ENCODE results near the gene PLEKHA1.

Gene PLEKHA1

DNA sequence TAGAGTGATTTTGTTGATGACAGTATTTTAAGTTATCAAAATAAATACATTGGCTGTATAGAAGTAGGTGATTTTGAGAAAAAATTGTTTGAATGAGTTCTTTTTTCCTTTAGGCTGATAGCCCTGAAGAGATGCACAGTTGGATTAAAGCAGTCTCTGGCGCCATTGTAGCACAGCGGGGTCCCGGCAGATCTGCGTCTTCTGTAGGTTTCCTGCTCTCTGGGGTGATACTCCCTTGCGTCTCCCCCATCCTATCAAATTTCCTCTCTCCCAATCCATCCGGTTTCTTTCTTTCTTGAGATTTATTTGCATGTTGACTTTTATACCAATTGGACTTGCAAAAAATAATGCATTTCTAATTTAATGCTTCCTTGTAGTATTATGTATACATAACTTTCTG lies 52.3 kb downstream of the PLEKHA1 start:
- peak overlapping the region; percentile 38 for H3K27ac ChIP-seq (ENCODE audit: low read length)
- peak overlapping the region; percentile 29; the same call in 1 of the 2 replicates for H3K4me2 ChIP-seq (ENCODE audit: low read length)
- no peaks in the 10 kb centered on the region for H4K20me1 ChIP-seq (ENCODE audit: insufficient read depth, low read length)
- no peak overlapping the region for H2AFZ ChIP-seq (ENCODE audit: low read depth, low read length)
- H3K4me3 ChIP-seq (ENCODE audit: low read length): no peak overlapping the region
- H3K9ac ChIP-seq (ENCODE audit: low read length): no peak overlapping the region
- peaks cover 24% of the 10 kb centered on the region for H3K4me1 ChIP-seq (ENCODE audit: low read length)
- no peaks in the 10 kb centered on the region for H3K36me3 ChIP-seq (replicated peaks; ENCODE audit: low read depth, low read length)
- no peaks in the 10 kb centered on the region for H3K9me3 ChIP-seq (ENCODE audit: insufficient read depth, low read length)
- no peaks in the 10 kb centered on the region for H3K27me3 ChIP-seq (ENCODE audit: low read depth, low read length)
- H3K79me2 ChIP-seq (ENCODE audit: low read length): no peaks in the 10 kb centered on the region
- TF ChIP-seq, protein P1, sequence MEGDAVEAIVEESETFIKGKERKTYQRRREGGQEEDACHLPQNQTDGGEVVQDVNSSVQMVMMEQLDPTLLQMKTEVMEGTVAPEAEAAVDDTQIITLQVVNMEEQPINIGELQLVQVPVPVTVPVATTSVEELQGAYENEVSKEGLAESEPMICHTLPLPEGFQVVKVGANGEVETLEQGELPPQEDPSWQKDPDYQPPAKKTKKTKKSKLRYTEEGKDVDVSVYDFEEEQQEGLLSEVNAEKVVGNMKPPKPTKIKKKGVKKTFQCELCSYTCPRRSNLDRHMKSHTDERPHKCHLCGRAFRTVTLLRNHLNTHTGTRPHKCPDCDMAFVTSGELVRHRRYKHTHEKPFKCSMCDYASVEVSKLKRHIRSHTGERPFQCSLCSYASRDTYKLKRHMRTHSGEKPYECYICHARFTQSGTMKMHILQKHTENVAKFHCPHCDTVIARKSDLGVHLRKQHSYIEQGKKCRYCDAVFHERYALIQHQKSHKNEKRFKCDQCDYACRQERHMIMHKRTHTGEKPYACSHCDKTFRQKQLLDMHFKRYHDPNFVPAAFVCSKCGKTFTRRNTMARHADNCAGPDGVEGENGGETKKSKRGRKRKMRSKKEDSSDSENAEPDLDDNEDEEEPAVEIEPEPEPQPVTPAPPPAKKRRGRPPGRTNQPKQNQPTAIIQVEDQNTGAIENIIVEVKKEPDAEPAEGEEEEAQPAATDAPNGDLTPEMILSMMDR (IDR thresholded peaks at IDR 0.05; ENCODE audit: low read depth, low read length): no peak
- no peak for TF ChIP-seq EZH2phosphoT487 (IDR thresholded peaks at IDR 0.05; ENCODE audit: low read depth)

DNA sequence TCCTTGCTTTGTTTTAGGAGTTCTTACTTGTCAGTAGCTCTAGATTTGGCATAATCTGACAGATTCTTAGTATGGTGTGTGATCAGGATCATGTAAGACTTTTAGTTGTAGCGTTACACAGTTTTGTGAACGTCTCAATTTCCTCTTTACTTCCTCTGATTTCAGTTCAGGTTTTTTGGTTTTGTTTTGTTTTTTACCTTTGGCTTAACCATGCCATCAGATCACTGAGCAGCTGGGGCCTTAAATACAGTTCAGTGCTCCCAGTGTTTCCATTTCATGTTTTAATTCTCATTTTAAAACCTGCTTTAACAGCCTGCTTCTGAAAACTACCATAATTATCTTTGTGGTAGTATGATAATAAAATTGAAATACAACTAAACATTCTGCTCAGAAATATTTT lies 52.8 kb downstream of the PLEKHA1 start:
- Histone ChIP-seq H3K27me3 (ENCODE audit: low read depth, low read length) (no peaks in the 10 kb centered on the region), H2AFZ (ENCODE audit: low read depth, low read length) (no peak overlapping the region), H3K4me1 (ENCODE audit: low read length) (peaks cover 24% of the 10 kb centered on the region), H3K4me3 (ENCODE audit: low read length) (no peak overlapping the region), H3K27ac (ENCODE audit: low read length) (peak overlapping the region; percentile 38), H3K9ac (ENCODE audit: low read length) (no peak overlapping the region), H3K36me3 (replicated peaks; ENCODE audit: low read depth, low read length) (no peaks in the 10 kb centered on the region), H3K79me2 (ENCODE audit: low read length) (no peaks in the 10 kb centered on the region), H4K20me1 (ENCODE audit: insufficient read depth, low read length) (no peaks in the 10 kb centered on the region), H3K4me2 (ENCODE audit: low read length) (peak overlapping the region; percentile 29), H3K9me3 (ENCODE audit: insufficient read depth, low read length) (no peaks in the 10 kb centered on the region)
- TF ChIP-seq EZH2phosphoT487 (IDR thresholded peaks at IDR 0.05; ENCODE audit: low read depth): no peak
- TF ChIP-seq, protein P1 (IDR thresholded peaks at IDR 0.05; ENCODE audit: low read depth, low read length): no peak

DNA sequence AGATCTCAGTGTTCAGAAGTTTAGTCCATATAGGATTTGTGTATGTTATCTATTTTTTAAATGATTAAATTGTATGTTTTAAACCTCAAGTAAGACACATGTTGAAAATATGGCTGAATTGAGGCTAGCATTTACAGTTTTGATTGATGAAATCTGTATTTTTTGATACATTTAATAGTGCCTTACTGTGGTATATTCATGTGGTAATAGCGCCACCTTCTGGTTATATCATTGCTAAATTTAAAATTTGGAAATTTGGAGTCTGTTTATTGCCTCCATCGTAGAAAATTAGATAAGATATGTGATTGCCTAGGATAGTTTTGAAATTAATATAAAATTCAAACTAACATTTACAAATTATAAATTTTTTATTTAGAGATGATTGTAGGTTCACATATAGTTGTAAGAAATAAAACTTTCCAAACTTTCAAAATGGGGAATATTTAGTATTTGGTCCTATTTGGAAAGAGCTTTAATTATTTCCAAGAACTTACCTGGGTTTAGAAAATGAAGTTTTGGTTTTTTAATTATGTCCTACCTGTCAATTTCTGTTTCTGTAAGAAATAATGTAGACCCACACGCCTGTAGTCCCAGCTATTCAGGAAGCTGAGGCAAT lies 60.8 kb downstream of the PLEKHA1 start:
- no peak overlapping the region for H3K4me2 ChIP-seq (ENCODE audit: low read length)
- H3K4me1 ChIP-seq (ENCODE audit: low read length): peaks cover 4% of the 10 kb centered on the region
- TF ChIP-seq EZH2phosphoT487 (IDR thresholded peaks at IDR 0.05; ENCODE audit: low read depth): no peak
- TF ChIP-seq, protein P1 (IDR thresholded peaks at IDR 0.05; ENCODE audit: low read depth, low read length): peak; percentile 67
- no peaks in the 10 kb centered on the region for H3K79me2 ChIP-seq (ENCODE audit: low read length)
- no peaks in the 10 kb centered on the region for H3K9me3 ChIP-seq (ENCODE audit: insufficient read depth, low read length)
- H4K20me1 ChIP-seq (ENCODE audit: insufficient read depth, low read length): no peaks in the 10 kb centered on the region
- H3K27me3 ChIP-seq (ENCODE audit: low read depth, low read length): peaks cover 4% of the 10 kb centered on the region; the same call in 1 of the 2 replicates
- H3K4me3 ChIP-seq (ENCODE audit: low read length): no peak overlapping the region
- H3K27ac ChIP-seq (ENCODE audit: low read length): no peak overlapping the region
- no peak overlapping the region for H3K9ac ChIP-seq (ENCODE audit: low read length)
- H2AFZ ChIP-seq (ENCODE audit: low read depth, low read length): no peak overlapping the region
- H3K36me3 ChIP-seq (replicated peaks; ENCODE audit: low read depth, low read length): no peaks in the 10 kb centered on the region

DNA sequence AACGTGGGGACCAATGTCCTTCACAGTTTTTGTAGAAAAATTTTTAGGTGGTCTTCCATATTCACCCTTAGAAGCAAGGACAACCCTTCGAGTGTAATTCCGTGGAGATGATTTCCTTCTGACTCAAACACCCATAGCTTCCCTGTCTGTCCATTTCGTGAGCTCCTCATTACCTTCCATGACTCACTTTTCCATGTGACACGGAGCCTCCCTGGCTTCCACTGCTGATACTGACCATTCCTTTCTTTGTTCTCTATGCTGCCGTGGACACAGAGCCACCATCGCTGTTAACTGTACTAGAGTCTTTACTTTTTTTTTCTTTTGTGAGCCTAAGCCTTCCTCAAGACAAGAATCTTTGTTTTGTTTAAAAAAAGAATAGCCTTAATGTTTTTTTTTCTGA lies 67.5 kb downstream of the PLEKHA1 start:
- Histone ChIP-seq H3K27ac (ENCODE audit: low read length) (no peak overlapping the region), H4K20me1 (ENCODE audit: insufficient read depth, low read length) (no peaks in the 10 kb centered on the region), H3K79me2 (ENCODE audit: low read length) (no peaks in the 10 kb centered on the region), H3K9me3 (ENCODE audit: insufficient read depth, low read length) (no peaks in the 10 kb centered on the region), H2AFZ (ENCODE audit: low read depth, low read length) (no peak overlapping the region), H3K4me2 (ENCODE audit: low read length) (no peak overlapping the region), H3K36me3 (replicated peaks; ENCODE audit: low read depth, low read length) (no peaks in the 10 kb centered on the region), H3K4me3 (ENCODE audit: low read length) (no peak overlapping the region), H3K4me1 (ENCODE audit: low read length) (no peaks in the 10 kb centered on the region), H3K9ac (ENCODE audit: low read length) (no peak overlapping the region), H3K27me3 (ENCODE audit: low read depth, low read length) (peaks cover 4% of the 10 kb centered on the region; the same call in 1 of the 2 replicates)
- TF ChIP-seq EZH2phosphoT487 (IDR thresholded peaks at IDR 0.05; ENCODE audit: low read depth): no peak
- TF ChIP-seq, protein P1 (IDR thresholded peaks at IDR 0.05; ENCODE audit: low read depth, low read length): no peak
